ENCODE data around the gene AGAP1. TPM values are rescaled to one million over a fixed set of nuclear protein-coding genes. Genes with fewer than 3 reads are reported as not detected.

Gene AGAP1
- total and polyA plus RNA-seq, 2 donors (not counting 3 experiments of a cell fraction or from before 2014, with no cell fraction given), result 10.2 to 20.9 TPM

- no peaks in the 10 kb centered on the region for H3K9me3 ChIP-seq (replicated peaks; ENCODE audit: control insufficient read depth, insufficient read depth, low read length)
- H3K4me3 ChIP-seq (replicated peaks in 1 of 3; ENCODE audit: insufficient read depth in 1 of 3, low read depth in 1 of 3, low read length in 3 of 3), result no peak overlapping the region
- no peak overlapping the region for H2AFZ ChIP-seq (ENCODE audit: low read depth, low read length)
- POLR2A ChIA-PET, result no interaction called here
- FAIRE-seq (no peak), DNase-seq (ENCODE audit: low read depth, low spot score) (no peak)
- TF ChIP-seq CTCF (IDR thresholded peaks at IDR 0.05; ENCODE audit: extremely low read depth in 1 of 2, insufficient read depth in 1 of 2, low read depth in 1 of 2, low read length in 2 of 2) (no peak), FOS (IDR thresholded peaks at IDR 0.05; ENCODE audit: borderline replicate concordance, insufficient read depth, low read length) (no peak), MYC (IDR thresholded peaks at IDR 0.05; ENCODE audit: low read depth, low read length) (no peak), EZH2 (IDR thresholded peaks at IDR 0.05; ENCODE audit: borderline replicate concordance, low read depth, low read length, severe bottlenecking) (no peak), GATA2 (IDR thresholded peaks at IDR 0.05; ENCODE audit: insufficient read depth, insufficient read length, low read depth, low read length) (no peak), MAX (IDR thresholded peaks at IDR 0.05; ENCODE audit: insufficient read depth, insufficient read length) (no peak)
- H3K79me2 ChIP-seq (ENCODE audit: control insufficient read depth, insufficient read depth, low read length), result no peaks in the 10 kb centered on the region
- BruUV-seq (replicated peaks), result no TSS peak
- H3K36me3 ChIP-seq (ENCODE audit: control insufficient read depth in 2 of 2, extremely low read depth in 1 of 2, insufficient read depth in 2 of 2, low read length in 2 of 2), result no peaks in the 10 kb centered on the region
- H3K27ac ChIP-seq (ENCODE audit: insufficient read depth, low read depth, low read length), result no peak overlapping the region
- peaks cover 7% of the 10 kb centered on the region for H4K20me1 ChIP-seq (replicated peaks; ENCODE audit: control insufficient read depth, extremely low read depth, insufficient read depth, low read length)
- no peak overlapping the region for H3K4me2 ChIP-seq (ENCODE audit: insufficient read depth, low read length)
- intact Hi-C loops (cut with micrococcal nuclease), result loop anchor here (2.0 kb wide), 1 partner anchor 42 kb away; no protein-coding TSS in a partner anchor
- no peaks in the 10 kb centered on the region for H3K4me1 ChIP-seq (ENCODE audit: control insufficient read depth, extremely low read depth, insufficient read depth, low read length)
- no peak overlapping the region for H3K9ac ChIP-seq (replicated peaks; ENCODE audit: extremely low read depth, insufficient read depth, low read length)
- CTCF ChIA-PET, result interaction anchor here (2.0 to 2.4 kb wide), 3 partner anchors 41 to 193 kb away, joined by 9 to 23 read pairs (median 11); no protein-coding TSS in a partner anchor
- dilution Hi-C loops (cut with MboI; ENCODE audit: extremely low pct_ligation_motif_present, low sequenced_read_pairs), result no loop called here
- H3K27me3 ChIP-seq (ENCODE audit: control insufficient read depth in 2 of 2, insufficient read depth in 2 of 2, low read length in 2 of 2), result no peaks in the 10 kb centered on the region
- no peaks in the 10 kb centered on the region for H3K9me1 ChIP-seq (replicated peaks; ENCODE audit: control insufficient read depth, extremely low read depth, insufficient read depth, low read length)
These were observed 59.4 kb downstream of the AGAP1 start for GRCh38 chr2:235553291-235553690.

Measured in endothelial cell of umbilical vein (primary cell).